Type B pancreatic cell (in vitro differentiated cells): ENCODE measurements around the gene HIP1. TPM values are rescaled to one million over a fixed set of nuclear protein-coding genes. Genes with fewer than 3 reads are reported as not detected.
"Not testable (repeated sequence)": the region's sequence is repeated elsewhere in the genome, so short reads cannot be mapped to it uniquely, and the experiment has no call there.

Experiments used
- DNase-seq: peaks from one replicate; pipeline ENCODE4 v3.0.0; 2021; ENCODE audit warnings: mixed read lengths; ENCODE audit not compliant: unreplicated experiment; ENCODE audit errors: extremely low spot score
- H3K27ac Mint-ChIP-seq: 2 replicates; pipeline ENCODE4 v1.8.0; 2021; ENCODE audit warnings: mild to moderate bottlenecking, mixed read lengths
- H3K27me3 Mint-ChIP-seq: 2 replicates; pipeline ENCODE4 v1.8.0; 2021; ENCODE audit warnings: mixed read lengths
- H3K36me3 Mint-ChIP-seq: 2 replicates; pipeline ENCODE4 v1.8.0; 2021; ENCODE audit warnings: mixed read lengths
- H3K4me1 Mint-ChIP-seq: one replicate; pipeline ENCODE4 v1.8.0; 2021; ENCODE audit warnings: mixed read lengths; ENCODE audit not compliant: unreplicated experiment
- H3K4me3 Mint-ChIP-seq: 2 replicates; pipeline ENCODE4 v1.8.0; 2021; ENCODE audit warnings: mild to moderate bottlenecking, mixed read lengths
- H3K9me3 Mint-ChIP-seq: 2 replicates; pipeline ENCODE4 v1.8.0; 2021; ENCODE audit warnings: mixed read lengths
- total RNA-seq: library from RNA; stranded (reverse); gene quantifications from 2 replicates; pipeline ENCODE4 v1.2.1, GENCODE V29; 2021; ENCODE audit warnings: low replicate concordance
- TF ChIP-seq, protein P1 (sequence below): fragments of 200-600 bp; sonication (generic); conservative IDR thresholded peaks from 2 replicates; pipeline ENCODE4 v1.5.0; 2021; ENCODE audit warnings: antibody characterized with exemption, mild to moderate bottlenecking

The HIP1 gene
- total RNA-seq, 1 donor from 2014 or later = 33.8 TPM

DNA sequence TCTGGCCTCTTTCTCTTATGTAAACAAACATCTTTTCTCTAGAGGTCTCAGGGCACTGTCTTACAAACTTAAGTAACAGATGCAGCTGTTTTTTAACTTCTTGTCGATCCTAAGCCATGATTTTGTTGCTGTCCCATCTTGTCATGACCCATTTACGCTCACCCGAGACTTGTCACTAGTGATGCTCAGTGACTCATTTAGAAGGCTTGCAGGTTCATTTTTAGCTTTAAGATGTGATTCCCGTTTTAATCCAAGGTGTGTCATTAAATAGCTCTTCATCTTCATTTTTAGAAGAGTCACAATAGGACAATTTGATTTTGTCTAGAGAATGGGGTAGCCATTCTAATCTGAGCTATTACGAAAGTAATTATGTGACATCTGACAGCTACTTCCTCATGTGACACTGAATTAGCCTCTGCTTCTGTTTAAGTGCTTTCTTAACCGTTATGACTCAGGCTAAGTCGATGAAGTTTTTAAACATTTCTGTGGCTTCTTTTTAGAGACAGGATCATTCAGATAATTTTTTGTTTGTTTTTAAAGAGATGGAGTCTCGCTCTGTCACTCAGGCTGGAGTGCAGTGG is 203.9 kb downstream of the HIP1 start:
- H3K27ac Mint-ChIP-seq = no peak overlapping the region
- no peaks in the 10 kb centered on the region for H3K9me3 Mint-ChIP-seq
- no peak overlapping the region for H3K4me3 Mint-ChIP-seq
- TF ChIP-seq, protein P1, sequence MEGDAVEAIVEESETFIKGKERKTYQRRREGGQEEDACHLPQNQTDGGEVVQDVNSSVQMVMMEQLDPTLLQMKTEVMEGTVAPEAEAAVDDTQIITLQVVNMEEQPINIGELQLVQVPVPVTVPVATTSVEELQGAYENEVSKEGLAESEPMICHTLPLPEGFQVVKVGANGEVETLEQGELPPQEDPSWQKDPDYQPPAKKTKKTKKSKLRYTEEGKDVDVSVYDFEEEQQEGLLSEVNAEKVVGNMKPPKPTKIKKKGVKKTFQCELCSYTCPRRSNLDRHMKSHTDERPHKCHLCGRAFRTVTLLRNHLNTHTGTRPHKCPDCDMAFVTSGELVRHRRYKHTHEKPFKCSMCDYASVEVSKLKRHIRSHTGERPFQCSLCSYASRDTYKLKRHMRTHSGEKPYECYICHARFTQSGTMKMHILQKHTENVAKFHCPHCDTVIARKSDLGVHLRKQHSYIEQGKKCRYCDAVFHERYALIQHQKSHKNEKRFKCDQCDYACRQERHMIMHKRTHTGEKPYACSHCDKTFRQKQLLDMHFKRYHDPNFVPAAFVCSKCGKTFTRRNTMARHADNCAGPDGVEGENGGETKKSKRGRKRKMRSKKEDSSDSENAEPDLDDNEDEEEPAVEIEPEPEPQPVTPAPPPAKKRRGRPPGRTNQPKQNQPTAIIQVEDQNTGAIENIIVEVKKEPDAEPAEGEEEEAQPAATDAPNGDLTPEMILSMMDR = no peak
- DNase-seq = peak; percentile 8
- no peaks in the 10 kb centered on the region for H3K27me3 Mint-ChIP-seq
- no peaks in the 10 kb centered on the region for H3K36me3 Mint-ChIP-seq
- H3K4me1 Mint-ChIP-seq = no peaks in the 10 kb centered on the region

DNA sequence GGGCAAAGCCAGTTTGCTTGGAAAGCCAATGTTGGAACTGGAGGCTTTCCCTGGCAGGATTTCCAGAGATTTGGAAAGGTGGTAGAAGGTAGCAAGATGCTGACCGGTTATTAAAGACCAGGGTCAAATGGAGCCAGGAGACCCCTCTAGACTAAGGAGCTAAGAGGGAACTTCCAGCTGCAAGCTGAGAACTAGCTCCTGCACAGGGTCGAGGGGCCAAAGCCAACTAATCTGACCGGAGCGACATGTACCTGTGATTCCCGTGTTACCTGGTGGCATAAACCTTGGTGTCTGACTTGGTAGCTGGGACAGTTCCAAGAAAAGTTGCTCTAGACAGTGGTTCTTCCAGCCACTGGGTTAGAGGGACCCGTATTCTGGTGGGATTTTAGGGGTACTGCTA is 204.8 kb downstream of the HIP1 start:
- H3K9me3 Mint-ChIP-seq = no peaks in the 10 kb centered on the region
- no peaks in the 10 kb centered on the region for H3K4me1 Mint-ChIP-seq
- TF ChIP-seq, protein P1 = no peak
- no peaks in the 10 kb centered on the region for H3K27me3 Mint-ChIP-seq
- H3K36me3 Mint-ChIP-seq = no peaks in the 10 kb centered on the region
- DNase-seq = peak; percentile 49
- H3K27ac Mint-ChIP-seq = no peak overlapping the region
- H3K4me3 Mint-ChIP-seq = no peak overlapping the region

DNA sequence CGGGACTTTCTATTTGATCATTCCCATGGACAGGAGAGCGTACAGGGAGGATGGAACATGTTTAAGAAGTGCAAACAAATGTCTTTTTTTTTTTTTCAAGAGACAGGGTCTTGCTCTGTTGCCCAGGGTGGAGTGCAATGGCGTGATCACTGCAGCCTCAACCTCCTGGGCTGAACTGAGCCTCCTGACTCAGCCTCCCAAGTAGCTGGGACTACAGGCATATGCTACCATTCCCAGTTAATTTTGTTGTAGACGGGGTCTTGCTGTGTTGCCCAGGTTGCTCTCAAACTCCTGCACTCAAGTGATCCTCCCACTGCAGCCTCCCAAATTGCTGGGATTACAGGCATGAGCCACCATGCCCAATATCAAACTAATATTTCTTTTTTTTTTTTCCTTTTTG is 206.1 kb downstream of the HIP1 start:
- H3K27ac Mint-ChIP-seq = no peak overlapping the region
- H3K4me1 Mint-ChIP-seq = peaks cover 4% of the 10 kb centered on the region
- TF ChIP-seq, protein P1 = no peak

DNA sequence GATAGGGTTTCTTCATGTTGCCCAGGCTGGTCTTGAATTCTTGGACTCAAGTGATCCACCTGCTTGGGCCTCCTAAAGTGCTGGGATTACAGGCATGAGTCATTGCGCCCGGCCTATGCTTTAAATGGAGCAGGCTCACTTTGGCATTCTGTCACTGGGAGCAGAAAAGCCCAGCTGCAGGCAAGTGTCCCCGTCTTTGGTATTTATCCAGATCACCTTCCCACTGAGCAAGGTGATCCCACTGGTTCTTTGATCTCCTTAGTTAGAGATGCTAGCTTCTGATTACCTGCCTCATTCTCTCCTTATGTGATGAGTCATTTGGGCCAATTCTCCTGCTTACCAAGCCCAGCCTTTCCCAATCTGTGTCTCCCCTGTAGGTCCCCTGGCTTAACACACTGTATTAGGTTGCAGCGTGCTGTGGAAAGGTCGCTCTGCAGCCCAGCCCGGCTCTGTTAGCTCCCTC is 207.4 kb downstream of the HIP1 start:
- H3K27ac Mint-ChIP-seq = peak overlapping the region; percentile 27
- H3K9me3 Mint-ChIP-seq = no peaks in the 10 kb centered on the region
- H3K4me1 Mint-ChIP-seq = peaks cover 4% of the 10 kb centered on the region
- no peaks in the 10 kb centered on the region for H3K36me3 Mint-ChIP-seq
- TF ChIP-seq, protein P1 = no peak
- no peaks in the 10 kb centered on the region for H3K27me3 Mint-ChIP-seq
- peak overlapping the region; percentile 9 for H3K4me3 Mint-ChIP-seq
- DNase-seq = peak; percentile 24

More for the DNA sequence above, 206.1 kb downstream of the HIP1 start:
- no peaks in the 10 kb centered on the region for H3K36me3 Mint-ChIP-seq
- peak; percentile 37 for DNase-seq
- H3K9me3 Mint-ChIP-seq = no peaks in the 10 kb centered on the region
- H3K4me3 Mint-ChIP-seq = no peak overlapping the region
- no peaks in the 10 kb centered on the region for H3K27me3 Mint-ChIP-seq

DNA sequence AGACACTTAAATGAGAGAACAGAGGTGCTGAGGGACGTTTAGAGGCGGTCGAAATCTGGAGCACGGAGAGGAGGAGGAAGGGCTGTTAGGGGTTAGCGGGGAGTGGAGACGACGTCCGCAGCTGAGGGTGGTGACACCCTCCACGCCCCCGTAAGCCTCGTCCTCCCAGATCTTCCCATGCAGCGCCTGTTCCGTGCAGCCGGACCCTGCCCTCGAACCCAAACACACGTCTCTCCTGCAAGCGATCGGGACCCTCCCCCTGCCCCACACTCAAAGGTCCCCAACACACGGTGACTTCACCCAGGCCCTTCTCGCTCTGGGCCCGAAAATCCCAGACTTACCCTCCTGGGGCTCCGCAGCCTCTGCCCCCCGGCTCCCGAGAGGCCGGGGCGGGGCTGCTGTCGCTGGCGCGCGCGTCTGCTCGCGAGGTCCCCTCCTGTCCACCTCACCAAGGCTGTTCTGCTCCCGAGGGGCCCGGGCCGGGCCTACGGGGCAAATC is 211.5 kb downstream of the HIP1 start:
- H3K9me3 Mint-ChIP-seq, H3K4me1 Mint-ChIP-seq, H3K27me3 Mint-ChIP-seq: not testable (repeated sequence)
- Mint-ChIP-seq H3K36me3 (peaks cover 20% of the 10 kb centered on the region), H3K4me3 (peak overlapping the region; percentile 95), H3K27ac (peak overlapping the region; percentile 94)
- DNase-seq = peak; percentile 53

DNA sequence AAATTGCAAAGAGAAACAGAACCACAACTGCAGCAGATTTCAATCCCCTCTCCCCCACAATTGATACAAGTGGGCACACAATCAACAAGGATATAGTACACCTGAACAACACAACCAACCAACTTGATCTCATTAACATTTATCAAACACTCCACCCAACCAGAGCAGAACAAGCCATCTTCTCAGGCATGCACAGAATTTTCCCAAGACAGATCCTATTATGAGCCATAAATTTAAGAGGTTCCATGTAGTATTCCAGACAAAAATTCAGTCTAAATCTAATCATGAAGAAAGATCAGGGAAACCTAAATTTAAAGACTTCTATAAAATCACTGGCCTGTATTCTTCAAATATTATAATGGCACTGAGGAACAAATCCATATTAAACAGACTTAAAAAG is 217.0 kb downstream of the HIP1 start:
- not testable (repeated sequence) for DNase-seq, H3K9me3 Mint-ChIP-seq, H3K27ac Mint-ChIP-seq, H3K4me1 Mint-ChIP-seq, H3K27me3 Mint-ChIP-seq, H3K4me3 Mint-ChIP-seq
- peaks cover 47% of the 10 kb centered on the region for H3K36me3 Mint-ChIP-seq

DNA sequence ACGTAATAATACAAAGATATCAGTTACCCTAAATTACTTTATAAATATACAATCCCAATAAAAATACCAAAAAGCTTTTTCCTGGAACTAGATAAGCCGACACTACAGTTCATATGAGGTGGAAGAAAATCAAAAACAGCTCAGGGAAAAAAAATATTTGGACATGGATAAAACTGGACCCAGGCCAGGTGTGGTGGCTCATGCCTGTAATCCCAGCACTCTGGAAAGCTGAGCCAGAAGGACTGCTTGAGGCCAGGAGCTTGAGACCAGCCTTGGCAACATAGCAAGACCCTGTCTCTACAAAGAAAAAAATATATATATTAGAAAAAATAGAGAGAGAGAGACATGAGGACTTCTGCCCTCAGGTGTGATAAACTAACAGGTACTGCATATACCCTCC is 219.9 kb downstream of the HIP1 start:
- not testable (repeated sequence) for H3K27ac Mint-ChIP-seq, H3K27me3 Mint-ChIP-seq, DNase-seq, H3K4me3 Mint-ChIP-seq, H3K9me3 Mint-ChIP-seq, H3K4me1 Mint-ChIP-seq
- peaks cover 39% of the 10 kb centered on the region for H3K36me3 Mint-ChIP-seq

DNA sequence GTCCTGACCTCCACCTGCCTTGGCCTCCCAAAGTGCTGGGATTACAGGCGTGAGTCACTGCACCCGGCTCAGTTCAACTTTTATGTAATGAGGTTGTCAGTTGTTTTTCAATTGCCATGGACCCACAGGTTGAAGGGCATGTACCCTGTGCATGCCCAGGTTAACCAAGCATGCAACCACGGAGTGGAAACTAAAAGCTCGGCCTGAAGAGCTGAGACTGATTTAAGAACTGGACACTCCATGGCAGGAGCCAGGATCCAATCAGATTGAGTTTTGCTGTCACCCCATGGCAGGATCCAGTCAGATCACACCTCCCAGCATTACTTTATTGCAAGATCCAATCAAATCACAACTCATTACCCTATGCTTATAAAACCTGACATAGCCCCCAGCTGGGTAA is 229.7 kb downstream of the HIP1 start:
- H3K27me3 Mint-ChIP-seq, DNase-seq, H3K9me3 Mint-ChIP-seq, H3K36me3 Mint-ChIP-seq, H3K4me3 Mint-ChIP-seq, H3K27ac Mint-ChIP-seq, H3K4me1 Mint-ChIP-seq: not testable (repeated sequence)

DNA sequence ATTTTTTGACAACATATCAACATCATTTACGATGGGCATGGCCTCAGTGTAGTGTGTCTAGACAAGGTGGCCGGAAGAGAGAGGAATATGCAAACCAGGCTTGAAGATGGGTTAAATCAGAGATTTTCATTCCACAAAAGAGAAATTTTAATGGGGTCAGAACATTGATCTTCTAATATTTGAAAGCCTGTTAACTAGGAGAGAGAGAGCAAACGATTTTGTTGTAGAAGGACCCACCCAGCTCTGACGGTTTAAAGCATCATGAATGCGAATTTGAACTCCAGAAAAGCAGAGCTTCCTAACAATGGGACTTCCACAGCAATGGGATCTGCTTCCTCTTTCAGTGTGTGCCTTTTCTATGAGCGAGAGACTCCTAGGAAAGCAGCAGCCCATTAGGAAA is 246.7 kb downstream of the HIP1 start, which contains the start of gene SPDYE5:
Gene SPDYE5 (plus strand): TSS at position 301 of the 400 bp plus-strand sequence. CDS start 1,728 bp downstream, outside the sequence.
- H3K27me3 Mint-ChIP-seq, H3K36me3 Mint-ChIP-seq, H3K27ac Mint-ChIP-seq, DNase-seq, H3K4me3 Mint-ChIP-seq, H3K9me3 Mint-ChIP-seq, H3K4me1 Mint-ChIP-seq: not testable (repeated sequence)

DNA sequence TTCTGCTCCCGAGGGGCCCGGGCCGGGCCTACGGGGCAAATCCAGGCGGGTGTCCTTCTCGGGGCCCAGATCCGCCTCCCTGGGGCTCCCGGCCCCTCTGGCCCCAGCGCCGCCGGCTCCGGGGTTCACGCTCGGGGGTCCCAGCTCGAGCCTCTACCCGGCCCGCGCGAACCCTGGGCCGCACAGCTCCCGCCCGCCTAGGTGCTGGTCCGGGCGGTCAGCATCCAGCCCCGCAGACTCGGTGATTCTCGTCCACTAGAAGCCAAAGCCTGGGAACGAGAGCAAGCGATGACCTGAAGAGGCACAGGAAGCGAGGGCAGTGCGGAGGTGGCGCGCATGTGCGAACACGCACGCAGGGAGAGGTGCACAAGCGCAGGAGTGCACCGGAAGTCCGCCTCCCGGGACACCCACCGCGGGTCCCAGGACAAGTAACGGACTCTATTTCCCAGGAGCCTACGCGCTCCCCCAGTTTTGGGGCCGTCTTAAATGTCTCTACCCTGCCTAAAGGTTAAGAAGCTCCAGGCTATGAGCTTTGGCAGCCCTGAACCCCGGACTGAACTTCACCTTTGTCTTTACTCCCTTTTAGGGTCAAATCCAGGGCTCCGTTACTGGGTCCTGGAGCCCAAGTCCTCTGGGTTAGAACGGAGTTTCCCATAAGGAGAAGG is 252.6 kb downstream of the HIP1 start, which contains the start of gene POM121C:
Gene POM121C (minus strand): TSS at position 321 of the 665 bp plus-strand sequence. CDS start 44,803 bp downstream, outside the sequence.
- Mint-ChIP-seq H3K27ac (peak within 1 kb of the TSS; percentile 81), H3K4me3 (peak within 1 kb of the TSS; percentile 94)
- H3K9me3 Mint-ChIP-seq, H3K36me3 Mint-ChIP-seq, H3K4me1 Mint-ChIP-seq, H3K27me3 Mint-ChIP-seq: not testable (repeated sequence)
- DNase-seq = peak; percentile 85
